Raji (cell line): ENCODE results near the gene CLEC2L.

Source experiments
- POLR2A ChIP-seq: IDR thresholded peaks from 2 replicates; pipeline ENCODE4 v1.6.1; 2011; ENCODE audit warnings: low read depth, low read length, control low read depth; ENCODE audit not compliant: insufficient read depth

The CLEC2L gene

GRCh38 chr7:139574618-139575337 is 51.3 kb downstream of the CLEC2L start:
- TF ChIP-seq POLR2A, result no peak

DNA sequence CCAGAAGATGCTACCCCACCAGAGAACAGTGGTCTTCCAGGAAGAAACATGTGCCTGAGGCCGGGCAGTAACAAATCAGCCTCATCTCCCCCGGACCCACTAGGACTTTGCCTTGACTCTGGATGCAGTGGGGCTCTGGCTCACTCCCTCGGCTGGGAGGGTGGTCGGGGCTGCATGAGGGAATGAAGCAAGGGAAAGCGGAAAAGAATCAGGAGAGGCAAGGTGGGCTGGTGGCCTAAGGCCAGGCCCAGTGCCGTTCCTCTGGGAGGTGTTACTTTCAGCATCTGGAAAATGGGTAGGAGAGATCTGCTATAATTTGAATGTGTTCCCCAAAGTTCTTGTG is 51.8 kb downstream of the CLEC2L start:
- TF ChIP-seq POLR2A, result no peak

DNA sequence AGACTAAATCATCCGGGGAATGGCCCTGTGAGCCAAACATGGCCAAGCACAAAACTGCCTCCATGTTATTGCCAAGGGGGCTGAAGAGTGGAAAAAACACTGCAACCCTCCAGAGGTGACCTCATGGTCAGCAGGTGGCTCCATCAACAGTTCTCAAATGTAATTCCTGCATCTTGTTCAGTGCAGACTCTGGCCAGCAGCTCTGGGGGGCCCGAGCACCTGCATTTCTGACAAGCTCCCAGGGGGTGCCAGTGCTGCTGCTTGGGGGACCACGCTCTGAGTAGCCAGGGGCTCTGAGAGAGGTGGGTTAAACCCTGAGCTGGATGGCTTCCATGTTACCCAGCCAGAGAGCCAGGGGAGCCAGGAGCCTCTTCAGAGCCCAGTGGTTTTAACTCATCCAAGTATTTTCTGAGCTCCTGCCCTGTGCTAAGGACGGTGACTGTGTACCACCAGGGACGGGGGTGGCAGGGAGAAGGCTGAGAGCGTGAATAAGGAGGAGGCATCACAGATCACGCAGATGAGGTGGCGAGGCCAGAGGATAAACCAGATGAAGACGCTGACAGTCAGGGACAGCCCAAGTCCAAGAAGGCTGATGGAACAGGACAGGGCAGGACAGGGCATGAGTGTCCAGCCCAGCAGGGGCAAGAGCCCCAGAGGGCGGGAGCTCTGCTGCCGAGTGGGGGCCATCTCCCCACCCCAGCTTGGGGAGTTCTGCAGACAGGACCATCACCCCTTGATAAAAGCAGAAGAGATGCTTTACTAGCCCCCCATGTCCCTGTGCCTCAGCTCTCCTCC is 52.9 kb downstream of the CLEC2L start:
- no peak for TF ChIP-seq POLR2A

DNA sequence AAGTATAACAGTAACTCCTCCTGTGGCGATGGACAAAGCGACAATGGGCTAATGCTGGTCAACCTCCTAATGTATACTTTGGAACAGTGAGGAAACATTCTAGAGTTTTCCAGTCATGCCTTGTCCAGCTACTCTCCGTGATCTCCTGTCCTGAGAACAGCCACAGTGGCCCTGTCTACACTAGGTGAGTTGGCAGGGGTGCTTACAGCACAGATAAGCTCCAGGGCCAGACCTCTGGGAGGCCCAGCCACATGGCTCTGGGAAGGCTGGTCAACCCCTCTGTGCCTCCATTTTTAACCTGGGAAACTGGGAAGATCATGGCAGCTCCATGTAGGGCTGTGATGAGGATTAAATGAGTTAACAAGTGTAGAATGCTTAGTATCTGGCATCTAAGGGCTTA is 57.0 kb downstream of the CLEC2L start:
- TF ChIP-seq POLR2A, result no peak

GRCh38 chr7:139582130-139582650 is 58.7 kb downstream of the CLEC2L start:
- no peak for TF ChIP-seq POLR2A

DNA sequence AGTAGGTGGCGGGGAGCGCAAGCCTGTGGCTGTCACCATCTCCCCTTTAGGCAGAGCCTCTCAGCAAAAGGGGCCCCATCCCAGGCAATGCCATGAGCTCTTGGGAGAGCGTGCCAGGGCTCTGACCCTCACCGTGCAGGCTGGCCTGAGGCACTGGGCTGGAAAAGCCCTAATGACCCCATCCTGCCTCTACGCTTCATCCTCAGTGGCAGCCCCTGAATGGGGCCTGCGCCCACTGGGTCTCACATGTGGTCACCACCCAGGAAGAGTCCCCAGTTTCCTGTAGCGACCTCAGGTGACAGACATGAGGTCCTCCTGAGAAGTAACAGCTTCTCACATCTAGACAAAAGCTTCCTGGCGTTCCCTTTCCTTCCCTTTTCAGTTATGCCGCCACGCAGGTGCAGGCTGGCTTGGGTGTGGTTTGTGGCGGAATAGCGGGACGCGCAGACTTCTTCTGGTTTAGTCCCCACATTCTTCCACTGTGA is 59.2 kb downstream of the CLEC2L start:
- no peak for TF ChIP-seq POLR2A

GRCh38 chr7:139583826-139584553 is 60.5 kb downstream of the CLEC2L start:
- no peak for TF ChIP-seq POLR2A

GRCh38 chr7:139585042-139585441 is 61.6 kb downstream of the CLEC2L start:
- no peak for TF ChIP-seq POLR2A

GRCh38 chr7:139586286-139586685 is 62.8 kb downstream of the CLEC2L start:
- no peak for TF ChIP-seq POLR2A

DNA sequence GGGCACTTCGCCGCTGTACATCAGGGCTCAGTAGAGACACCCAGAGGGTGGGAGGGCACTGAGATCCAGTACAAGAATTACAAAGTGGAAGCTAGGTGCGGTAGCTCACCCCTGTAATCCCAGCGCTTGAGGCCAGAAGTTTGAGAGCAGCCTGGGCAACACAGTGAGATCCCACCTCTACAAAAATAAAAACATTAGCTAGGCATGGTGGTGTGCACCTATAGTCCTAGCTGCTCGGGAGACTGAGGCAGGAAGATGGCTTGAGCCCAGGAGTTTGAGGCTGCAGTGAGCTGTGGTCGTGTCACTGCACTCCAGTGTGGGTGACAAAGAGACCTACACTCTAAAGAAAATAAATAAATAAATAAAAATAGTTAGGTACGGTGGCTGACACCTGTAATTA is 64.0 kb downstream of the CLEC2L start:
- no peak for TF ChIP-seq POLR2A

- no peak for TF ChIP-seq POLR2A
Measured at GRCh38 chr7:139588632-139589031, 65.1 kb downstream of the CLEC2L start.

DNA sequence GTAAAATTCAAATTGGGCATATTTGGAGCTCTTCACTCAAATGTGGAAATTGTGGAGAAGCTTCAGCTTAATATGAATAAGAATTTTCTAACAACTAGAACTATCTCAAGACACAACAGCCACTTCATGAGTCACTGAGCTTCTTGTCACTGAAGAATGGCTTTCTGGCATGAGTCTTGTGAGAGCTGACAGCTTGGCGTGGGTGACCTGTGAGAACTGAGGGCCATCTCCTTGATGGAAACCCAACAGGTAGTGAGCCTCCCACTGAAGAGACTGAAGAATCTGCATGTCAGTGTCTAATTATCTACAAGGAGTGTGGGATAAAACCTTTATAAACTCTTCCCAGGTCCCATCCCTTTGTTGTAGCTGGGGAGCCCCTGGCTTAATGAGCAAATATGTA is 66.0 kb downstream of the CLEC2L start:
- TF ChIP-seq POLR2A, result no peak

- TF ChIP-seq POLR2A, result no peak
Measured at GRCh38 chr7:139591550-139592195, 68.2 kb downstream of the CLEC2L start.

DNA sequence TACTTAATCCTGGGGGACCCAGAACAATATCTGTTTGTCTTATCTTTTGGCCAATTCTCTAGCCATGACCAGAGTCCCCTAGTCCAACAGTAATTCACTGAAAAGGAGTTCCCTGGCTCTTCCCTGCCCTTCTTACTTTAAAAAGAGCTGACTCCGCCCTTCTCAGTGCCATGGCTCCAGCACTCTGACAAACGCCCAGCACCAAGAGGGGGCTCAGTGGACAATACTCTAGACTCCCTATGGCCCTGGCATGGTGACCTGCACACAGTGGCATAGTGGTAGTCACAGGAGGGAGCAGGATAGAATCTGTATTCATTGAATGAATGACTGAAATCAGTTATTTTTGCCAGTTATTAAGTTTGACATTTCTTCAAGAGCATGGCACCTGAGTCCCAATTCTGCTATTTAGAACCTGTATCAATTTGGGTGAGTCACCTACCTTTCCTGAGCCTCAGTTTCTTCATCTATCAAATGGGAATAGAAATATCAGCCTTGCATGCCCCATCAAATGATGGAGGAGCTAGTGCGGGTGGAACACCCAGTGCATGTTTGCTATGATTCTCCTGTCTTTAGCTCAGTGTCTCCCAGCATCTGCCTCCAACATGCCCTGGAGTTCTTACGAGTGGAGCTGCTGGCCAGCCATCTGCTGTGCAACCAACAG is 69.4 kb downstream of the CLEC2L start:
- TF ChIP-seq POLR2A, result no peak

- no peak for TF ChIP-seq POLR2A
Measured at GRCh38 chr7:139594090-139594489, 70.6 kb downstream of the CLEC2L start.
